HepG2 (cell line): Measurements from ENCODE around the gene CBX6. TPM values are rescaled to one million over a fixed set of nuclear protein-coding genes. Genes with fewer than 3 reads are reported as not detected.

Experiments used
- ATAC-seq: fragments of 200-7000 bp; cut with Tn5 transposase; 3 replicates; pipeline ENCODE4 v1.9.1; 2020; ENCODE audit warnings: mild to moderate bottlenecking, moderate library complexity
- BruUV-seq: library from RNA; stranded (reverse); fragments of 400-500 nt; replicated peaks from 2 replicates; lab custom pipeline; 2021; lab: Mats Ljungman, UMichigan
- CTCF ChIA-PET: fragments of 300-600 bp; formaldehyde crosslinking; extraction: SDS; loops from one replicate; lab custom pipeline; 2021; ENCODE audit warnings: low total read pairs, inconsistent platforms, low intra/inter-chr PET ratio; lab: Yijun Ruan, JAX
- POLR2A ChIA-PET: fragments of 350-600 bp; sonication (Branson Sonifier 250); formaldehyde crosslinking; loops from one replicate; lab custom pipeline; 2020; ENCODE audit warnings: antibody characterized with exemption, inconsistent platforms; lab: Yijun Ruan, JAX
- DNase-seq: peaks from one replicate; pipeline ENCODE4 v3.0.0-alpha.2; 2015; ENCODE audit warnings: low spot score
- FAIRE-seq: peaks from 3 replicates; lab custom pipeline; 2011; peaks lifted over from hg19 to GRCh38; lab: Jason Lieb, UNC
- H2AFZ ChIP-seq: one replicate; pipeline ENCODE4 v1.6.1; 2011; ENCODE audit warnings: low read length, inconsistent platforms
- H3K27ac ChIP-seq: fragments of 300-600 bp; 3 replicates; pipeline ENCODE4 v1.8.0; 2011; ENCODE audit warnings: mixed run types, mild to moderate bottlenecking, mixed read lengths, low read length, inconsistent platforms; ENCODE audit not compliant: insufficient read depth; ENCODE audit errors: extremely low read length
- H3K27me3 ChIP-seq, 2 experiments: fragments of 200-600 bp in 1 of 2; 2 replicates in 1 of 2; 3 replicates in 1 of 2; pipeline versions ENCODE4 v1.6.0 to v1.8.0; 2011; ENCODE audit warnings: low read length in 2 of 2, mild to moderate bottlenecking in 2 of 2, moderate library complexity in 2 of 2, inconsistent platforms in 1 of 2; ENCODE audit not compliant: insufficient read depth in 2 of 2, control insufficient read depth in 1 of 2
- H3K36me3 ChIP-seq, 2 experiments: fragments of 200-600 bp in 1 of 2; replicated peaks in 1 of 2; 2 replicates in 1 of 2; 3 replicates in 1 of 2; pipeline versions ENCODE4 v1.5.1 to v1.8.0; 2011; ENCODE audit warnings: low read length in 2 of 2, inconsistent platforms in 1 of 2; ENCODE audit not compliant: insufficient read depth in 2 of 2, control insufficient read depth in 1 of 2
- H3K4me1 ChIP-seq: 2 replicates; pipeline ENCODE4 v1.5.1; 2012; ENCODE audit warnings: low read length, inconsistent platforms; ENCODE audit not compliant: insufficient read depth
- H3K4me2 ChIP-seq: 2 replicates; pipeline ENCODE4 v1.6.0; 2011; ENCODE audit warnings: low read depth, low read length, inconsistent platforms
- H3K4me3 ChIP-seq, 3 experiments: fragments of 200-600 bp in 1 of 3; sonication (generic), shearing (Covaris generic) in 1 of 3; replicated peaks in 1 of 3; 2 replicates each; pipeline ENCODE4 v1.5.1; 2011 to 2016; ENCODE audit warnings: low read length in 3 of 3, inconsistent platforms in 2 of 3, low read depth in 2 of 3, mild to moderate bottlenecking in 2 of 3, control low read depth in 1 of 3, mixed read lengths in 1 of 3; ENCODE audit not compliant: insufficient read depth in 1 of 3
- H3K79me2 ChIP-seq: one replicate; pipeline ENCODE4 v1.6.1; 2011; ENCODE audit warnings: low read length, inconsistent platforms; ENCODE audit not compliant: insufficient read depth
- H3K9ac ChIP-seq: 2 replicates; pipeline ENCODE4 v1.6.0; 2011; ENCODE audit warnings: mild to moderate bottlenecking, low read depth, low read length, inconsistent platforms; ENCODE audit not compliant: insufficient read depth
- H3K9me3 ChIP-seq: 2 replicates; pipeline ENCODE4 v1.5.1; 2012; ENCODE audit warnings: mild to moderate bottlenecking, low read length
- H4K20me1 ChIP-seq: 2 replicates; pipeline ENCODE4 v1.6.0; 2011; ENCODE audit warnings: inconsistent platforms, mild to moderate bottlenecking, low read length, moderate library complexity; ENCODE audit not compliant: insufficient read depth
- DPF2 ChIP-seq: sonication (generic); formaldehyde crosslinking; IDR thresholded peaks from 2 replicates; pipeline ENCODE4 v1.4.0; 2020; ENCODE audit warnings: mild to moderate bottlenecking, low read depth, missing genetic modification reagents, borderline replicate concordance
- ELF1 ChIP-seq: sonication (generic); formaldehyde crosslinking; IDR thresholded peaks from 2 replicates; pipeline ENCODE4 v1.4.0; 2020; ENCODE audit warnings: missing genetic modification reagents
- GTF2F1 ChIP-seq: fragments of 150-350 bp; IDR thresholded peaks from 2 replicates; pipeline ENCODE4 v1.6.1; 2014; ENCODE audit warnings: low read length
- KLF9 ChIP-seq: IDR thresholded peaks from 2 replicates; pipeline ENCODE4 v1.6.1; 2016; ENCODE audit warnings: low read depth
- MEIS1 ChIP-seq: sonication (generic); formaldehyde crosslinking; IDR thresholded peaks from 2 replicates; pipeline ENCODE4 v1.9.0; 2021; ENCODE audit warnings: mild to moderate bottlenecking, missing genetic modification reagents, moderate library complexity, borderline replicate concordance
- NONO ChIP-seq, 2 experiments: fragments of 450-650 bp in 1 of 2; sonication (generic) in 1 of 2; formaldehyde crosslinking in 1 of 2; IDR thresholded peaks in 1 of 2; conservative IDR thresholded peaks in 1 of 2; 2 replicates each; pipeline versions ENCODE4 v1.6.1 to v1.8.0; 2017 to 2022; ENCODE audit warnings: mild to moderate bottlenecking in 1 of 2, missing genetic modification reagents in 1 of 2, moderate library complexity in 1 of 2
- RFX5 ChIP-seq: IDR thresholded peaks from 2 replicates; pipeline ENCODE4 v1.6.1; 2011; ENCODE audit warnings: low read depth, low read length, improper control_type of control experiment
- TGIF2 ChIP-seq: IDR thresholded peaks from 2 replicates; pipeline ENCODE4 v1.6.1; 2016; ENCODE audit warnings: control low read depth, missing compliant biosample characterization
- ZNF790 ChIP-seq: sonication (generic); formaldehyde crosslinking; IDR thresholded peaks from 2 replicates; pipeline ENCODE4 v1.8.0; 2022; ENCODE audit warnings: missing genetic modification reagents, mild to moderate bottlenecking, borderline replicate concordance
- WGBS: methylation state at CpG from one replicate; pipeline ENCODE4 v1.1.6; 2017; ENCODE audit warnings: low lambda C conversion rate; 5-methylcytosine and 5-hydroxymethylcytosine counted together
- in situ Hi-C: cut with HindIII; loops from 2 replicates; pipeline ENCODE4 v1.10.0; 2017; ENCODE audit warnings: low pct_unique_long_range_greater_than_20kb; ENCODE audit not compliant: extremely low pct_ligation_motif_present
- intact Hi-C: fragments of 100-400 bp; cut with micrococcal nuclease; formaldehyde crosslinking; loops from one replicate; pipeline ENCODE4 v1.10.0; 2022; ENCODE audit not compliant: unreplicated experiment
- polyA plus RNA-seq, 8 experiments: library from polyadenylated mRNA; depleted of rRNA in 3 of 8; stranded (reverse) in 7 of 8; unstranded in 1 of 8; fragments of >200 nt; fragmentation: Illumina TruSeq in 4 of 8; extraction: Trizol in 4 of 8; gene quantifications; 2 replicates each; pipeline versions ENCODE4 v1.2.1 to v1.2.3, GENCODE V29; 2011 to 2016; ENCODE audit warnings: low read depth in 4 of 8, missing spikeins in 1 of 8, mixed read lengths in 1 of 8; ENCODE audit not compliant: insufficient read depth in 1 of 8
- total RNA-seq, 5 experiments: library from RNA; depleted of rRNA; stranded (reverse); fragments of >200 nt; fragmentation: Illumina TruSeq; extraction: Trizol; gene quantifications; 2 replicates each; pipeline ENCODE4 v1.2.3, GENCODE V29; 2016; ENCODE audit warnings: low read depth in 1 of 5
- TF ChIP-seq, protein P1 (sequence below), 2 experiments: sonication (generic) in 1 of 2; formaldehyde crosslinking in 1 of 2; IDR thresholded peaks; 2 replicates each; pipeline versions ENCODE4 v1.6.1 to v1.9.0; 2014 to 2022; ENCODE audit warnings: antibody characterized with exemption in 1 of 2, borderline replicate concordance in 1 of 2, inconsistent platforms in 1 of 2, low read depth in 1 of 2, missing genetic modification reagents in 1 of 2
- TF ChIP-seq, protein P2 (sequence below): IDR thresholded peaks from 2 replicates; pipeline ENCODE4 v1.6.1; 2016; ENCODE audit warnings: mild to moderate bottlenecking
- TF ChIP-seq, protein P3 (sequence below): sonication (generic); formaldehyde crosslinking; IDR thresholded peaks from 2 replicates; pipeline ENCODE4 v1.4.0; 2020; ENCODE audit warnings: missing genetic modification reagents

Gene CBX6
- total and polyA plus RNA-seq, 2 of the 13 experiments (the other 11 are each of a cell fraction or from before 2014, with no cell fraction given): 1.7 to 6.5 TPM

DNA sequence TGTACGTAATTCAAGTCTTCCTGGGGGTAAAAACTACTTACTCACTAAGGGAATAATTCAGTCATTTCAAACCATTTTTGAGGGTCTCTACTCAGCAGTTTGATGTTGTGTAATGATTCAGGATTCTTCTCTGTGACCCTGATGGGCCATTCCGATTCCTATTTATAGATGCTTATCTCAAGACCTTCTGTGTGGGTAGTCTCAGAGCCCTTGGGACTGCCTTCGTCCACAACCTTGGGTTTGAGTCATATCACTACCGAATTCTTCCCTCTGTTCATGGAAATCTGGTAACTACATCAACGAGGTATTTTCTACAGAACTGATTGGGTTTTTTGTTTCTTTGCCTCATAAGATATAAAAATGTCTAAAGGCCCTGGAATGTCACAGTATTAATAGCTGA is 14.3 kb upstream of the CBX6 start:
- BruUV-seq: no TSS peak
- DNase-seq (no peak), ATAC-seq (no peak), FAIRE-seq (no peak)
- Histone ChIP-seq H3K4me3 (no peak overlapping the region), H3K4me2 (no peak overlapping the region), H3K4me1 (no peaks in the 10 kb centered on the region), H3K9ac (no peak overlapping the region), H4K20me1 (no peaks in the 10 kb centered on the region), H2AFZ (no peak overlapping the region), H3K36me3 (no peaks in the 10 kb centered on the region), H3K27ac (no peak overlapping the region), H3K79me2 (no peaks in the 10 kb centered on the region), H3K9me3 (no peaks in the 10 kb centered on the region), H3K27me3 (peaks cover 0 to 21% of the 10 kb centered on the region in 2 experiments; a peak in 3 of 5 replicates)
- CTCF ChIA-PET: no interaction called here
- intact Hi-C loops: no loop called here
- in situ Hi-C loops: no loop called here
- TF ChIP-seq RFX5 (no peak), TGIF2 (CRISPR knock-in tag) (no peak), ZNF790 (CRISPR knock-in tag) (no peak), ELF1 (no peak), MEIS1 (CRISPR knock-in tag) (no peak), GTF2F1 (no peak), KLF9 (CRISPR knock-in tag) (no peak), NONO (IDR thresholded peaks at IDR 0.05) (no peak), NONO (CRISPR knock-in tag; conservative IDR thresholded peaks at IDR 0.05) (no peak), DPF2 (no peak)
- TF ChIP-seq, protein P1, sequence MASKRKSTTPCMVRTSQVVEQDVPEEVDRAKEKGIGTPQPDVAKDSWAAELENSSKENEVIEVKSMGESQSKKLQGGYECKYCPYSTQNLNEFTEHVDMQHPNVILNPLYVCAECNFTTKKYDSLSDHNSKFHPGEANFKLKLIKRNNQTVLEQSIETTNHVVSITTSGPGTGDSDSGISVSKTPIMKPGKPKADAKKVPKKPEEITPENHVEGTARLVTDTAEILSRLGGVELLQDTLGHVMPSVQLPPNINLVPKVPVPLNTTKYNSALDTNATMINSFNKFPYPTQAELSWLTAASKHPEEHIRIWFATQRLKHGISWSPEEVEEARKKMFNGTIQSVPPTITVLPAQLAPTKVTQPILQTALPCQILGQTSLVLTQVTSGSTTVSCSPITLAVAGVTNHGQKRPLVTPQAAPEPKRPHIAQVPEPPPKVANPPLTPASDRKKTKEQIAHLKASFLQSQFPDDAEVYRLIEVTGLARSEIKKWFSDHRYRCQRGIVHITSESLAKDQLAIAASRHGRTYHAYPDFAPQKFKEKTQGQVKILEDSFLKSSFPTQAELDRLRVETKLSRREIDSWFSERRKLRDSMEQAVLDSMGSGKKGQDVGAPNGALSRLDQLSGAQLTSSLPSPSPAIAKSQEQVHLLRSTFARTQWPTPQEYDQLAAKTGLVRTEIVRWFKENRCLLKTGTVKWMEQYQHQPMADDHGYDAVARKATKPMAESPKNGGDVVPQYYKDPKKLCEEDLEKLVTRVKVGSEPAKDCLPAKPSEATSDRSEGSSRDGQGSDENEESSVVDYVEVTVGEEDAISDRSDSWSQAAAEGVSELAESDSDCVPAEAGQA (IDR thresholded peaks at IDR 0.05; ENCODE audit: low read depth): no peak
- TF ChIP-seq, protein P1 (CRISPR knock-in tag; IDR thresholded peaks at IDR 0.05; ENCODE audit: borderline replicate concordance): no peak
- TF ChIP-seq, protein P2, sequence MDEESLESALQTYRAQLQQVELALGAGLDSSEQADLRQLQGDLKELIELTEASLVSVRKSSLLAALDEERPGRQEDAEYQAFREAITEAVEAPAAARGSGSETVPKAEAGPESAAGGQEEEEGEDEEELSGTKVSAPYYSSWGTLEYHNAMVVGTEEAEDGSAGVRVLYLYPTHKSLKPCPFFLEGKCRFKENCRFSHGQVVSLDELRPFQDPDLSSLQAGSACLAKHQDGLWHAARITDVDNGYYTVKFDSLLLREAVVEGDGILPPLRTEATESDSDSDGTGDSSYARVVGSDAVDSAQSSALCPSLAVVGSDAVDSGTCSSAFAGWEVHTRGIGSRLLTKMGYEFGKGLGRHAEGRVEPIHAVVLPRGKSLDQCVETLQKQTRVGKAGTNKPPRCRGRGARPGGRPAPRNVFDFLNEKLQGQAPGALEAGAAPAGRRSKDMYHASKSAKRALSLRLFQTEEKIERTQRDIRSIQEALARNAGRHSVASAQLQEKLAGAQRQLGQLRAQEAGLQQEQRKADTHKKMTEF (CRISPR knock-in tag): no peak
- TF ChIP-seq, protein P3, sequence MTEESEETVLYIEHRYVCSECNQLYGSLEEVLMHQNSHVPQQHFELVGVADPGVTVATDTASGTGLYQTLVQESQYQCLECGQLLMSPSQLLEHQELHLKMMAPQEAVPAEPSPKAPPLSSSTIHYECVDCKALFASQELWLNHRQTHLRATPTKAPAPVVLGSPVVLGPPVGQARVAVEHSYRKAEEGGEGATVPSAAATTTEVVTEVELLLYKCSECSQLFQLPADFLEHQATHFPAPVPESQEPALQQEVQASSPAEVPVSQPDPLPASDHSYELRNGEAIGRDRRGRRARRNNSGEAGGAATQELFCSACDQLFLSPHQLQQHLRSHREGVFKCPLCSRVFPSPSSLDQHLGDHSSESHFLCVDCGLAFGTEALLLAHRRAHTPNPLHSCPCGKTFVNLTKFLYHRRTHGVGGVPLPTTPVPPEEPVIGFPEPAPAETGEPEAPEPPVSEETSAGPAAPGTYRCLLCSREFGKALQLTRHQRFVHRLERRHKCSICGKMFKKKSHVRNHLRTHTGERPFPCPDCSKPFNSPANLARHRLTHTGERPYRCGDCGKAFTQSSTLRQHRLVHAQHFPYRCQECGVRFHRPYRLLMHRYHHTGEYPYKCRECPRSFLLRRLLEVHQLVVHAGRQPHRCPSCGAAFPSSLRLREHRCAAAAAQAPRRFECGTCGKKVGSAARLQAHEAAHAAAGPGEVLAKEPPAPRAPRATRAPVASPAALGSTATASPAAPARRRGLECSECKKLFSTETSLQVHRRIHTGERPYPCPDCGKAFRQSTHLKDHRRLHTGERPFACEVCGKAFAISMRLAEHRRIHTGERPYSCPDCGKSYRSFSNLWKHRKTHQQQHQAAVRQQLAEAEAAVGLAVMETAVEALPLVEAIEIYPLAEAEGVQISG (CRISPR knock-in tag): no peak
- POLR2A ChIA-PET: no interaction called here
- WGBS: 4% methylated on average over 5 of the region's 5 CpGs
